Measurements from ENCODE around the gene GRID1. TPM values are rescaled to one million over a fixed set of nuclear protein-coding genes. Genes with fewer than 3 reads are reported as not detected.

GRID1 gene
- total and polyA plus RNA-seq, 9 of the 15 experiments (the other 6 are each of a cell fraction or from before 2014, with no cell fraction given), result 0.01 to 7.2 (median 1.2) TPM

- TF ChIP-seq ZBTB40 (IDR thresholded peaks at IDR 0.05), result no peak
- no peak for TF ChIP-seq ZBTB40 (CRISPR knock-in tag; IDR thresholded peaks at IDR 0.05)
Measured at GRCh38 chr10:86212391-86212700, 154.2 kb downstream of the GRID1 start (continued).
